Esophagus (tissue), 2 donors: ENCODE data around the gene SH3GL1. TPM values are rescaled to one million over a fixed set of nuclear protein-coding genes. Genes with fewer than 3 reads are reported as not detected.

Source experiments
- H3K27ac ChIP-seq, 2 donors: one replicate each; pipeline ENCODE4 v1.5.1; 2013; ENCODE audit warnings: low read depth in 2 of 2, mild to moderate bottlenecking in 2 of 2, inconsistent platforms in 1 of 2, low read length in 1 of 2, moderate library complexity in 1 of 2
- H3K27me3 ChIP-seq, 2 donors: one replicate each; pipeline ENCODE4 v1.6.1; 2013; ENCODE audit warnings: low read length in 2 of 2, control low read depth in 1 of 2, mild to moderate bottlenecking in 1 of 2; ENCODE audit not compliant: insufficient read depth in 2 of 2, control insufficient read depth in 1 of 2
- H3K36me3 ChIP-seq, 2 donors: one replicate each; pipeline ENCODE4 v1.6.1; 2013; ENCODE audit warnings: low read length in 1 of 2; ENCODE audit not compliant: control insufficient read depth in 2 of 2, insufficient read depth in 2 of 2
- H3K4me1 ChIP-seq, 2 donors: one replicate each; pipeline ENCODE4 v1.6.1; 2013; ENCODE audit warnings: low read length in 1 of 2; ENCODE audit not compliant: control insufficient read depth in 2 of 2, insufficient read depth in 2 of 2
- H3K4me3 ChIP-seq, 2 donors: one replicate each; pipeline ENCODE4 v1.5.1; 2013; ENCODE audit warnings: low read length in 2 of 2, mild to moderate bottlenecking in 2 of 2, low read depth in 1 of 2, moderate library complexity in 1 of 2
- H3K9me3 ChIP-seq, 2 donors: one replicate each; pipeline ENCODE4 v1.6.1; 2013; ENCODE audit warnings: mild to moderate bottlenecking in 2 of 2, low read depth in 1 of 2, low read length in 1 of 2, moderate library complexity in 1 of 2; ENCODE audit not compliant: control insufficient read depth in 2 of 2, insufficient read depth in 1 of 2
- WGBS, 2 donors: extraction: QIAGEN DNeasy Blood & Tissue Kit; methylation state at CpG; one replicate each; pipeline ENCODE4 v1.1.7; 2013; 5-methylcytosine and 5-hydroxymethylcytosine counted together
- polyA plus RNA-seq, 2 donors: library from polyadenylated mRNA; stranded (reverse); fragments of 200-250 nt; gene quantifications; one replicate each; pipeline ENCODE4 v1.2.3, GENCODE V29; 2013
- donor health status: healthy with polysubstance abuse.
- donor health status: Bipolar disorder and iron deficiency.

The SH3GL1 gene
- polyA plus RNA-seq, 2 donors: 123 to 242 TPM

GRCh38 chr19:4378886-4379285, 21.5 kb downstream of the SH3GL1 start:
- Histone ChIP-seq H3K36me3 (peaks cover 0 to 14% of the 10 kb centered on the region in 2 donors), H3K4me3 (peak overlapping the region; percentile 7 to 15), H3K4me1 (peaks cover 37 to 57% of the 10 kb centered on the region in 2 donors), H3K27me3 (no peaks in the 10 kb centered on the region), H3K9me3 (no peaks in the 10 kb centered on the region), H3K27ac (peak overlapping the region; percentile 95)
- 68 to 74% methylated on average over 11 of the region's 11 CpGs for WGBS, 2 donors

GRCh38 chr19:4376991-4377781, 23.2 kb downstream of the SH3GL1 start:
- Histone ChIP-seq H3K4me1 (peaks cover 38 to 70% of the 10 kb centered on the region in 2 donors), H3K36me3 (peaks cover 0 to 8% of the 10 kb centered on the region in 2 donors)
- WGBS, 2 donors: 56 to 57% methylated on average over 23 of the region's 23 CpGs

GRCh38 chr19:4376671-4376990, 23.7 kb downstream of the SH3GL1 start:
- Histone ChIP-seq H3K4me3 (peak overlapping the region in 1 of 2 donors; percentile 8), H3K9me3 (no peaks in the 10 kb centered on the region), H3K36me3 (peaks cover 0 to 11% of the 10 kb centered on the region in 2 donors), H3K27me3 (no peaks in the 10 kb centered on the region), H3K27ac (peak overlapping the region; percentile 95 to 97), H3K4me1 (peaks cover 38 to 73% of the 10 kb centered on the region in 2 donors)
- 59 to 63% methylated on average over 10 of the region's 10 CpGs for WGBS, 2 donors

More at GRCh38 chr19:4376991-4377781, 23.2 kb downstream of the SH3GL1 start:
- Histone ChIP-seq H3K27ac (peak overlapping the region; percentile 95 to 97), H3K4me3 (peak overlapping the region; percentile 20 to 35), H3K27me3 (no peaks in the 10 kb centered on the region), H3K9me3 (no peaks in the 10 kb centered on the region)

- Histone ChIP-seq H3K36me3 (peaks cover 0 to 11% of the 10 kb centered on the region in 2 donors), H3K4me1 (peaks cover 43 to 72% of the 10 kb centered on the region in 2 donors), H3K9me3 (no peaks in the 10 kb centered on the region), H3K4me3 (peak overlapping the region in 1 of 2 donors; percentile 8), H3K27me3 (no peaks in the 10 kb centered on the region), H3K27ac (peak overlapping the region; percentile 95 to 97)
- 59 to 62% methylated on average over 16 of the region's 16 CpGs for WGBS, 2 donors
Observed at GRCh38 chr19:4376028-4376670, 24.2 kb downstream of the SH3GL1 start.

- Histone ChIP-seq H3K27me3 (no peaks in the 10 kb centered on the region), H3K4me1 (peaks cover 43 to 72% of the 10 kb centered on the region in 2 donors), H3K9me3 (no peaks in the 10 kb centered on the region), H3K4me3 (peak overlapping the region in 1 of 2 donors; percentile 29), H3K27ac (peak overlapping the region; percentile 95 to 97), H3K36me3 (peaks cover 0 to 11% of the 10 kb centered on the region in 2 donors)
- WGBS, 2 donors: 26 to 30% methylated on average over 16 of the region's 16 CpGs
Observed at GRCh38 chr19:4375164-4376027, 25.0 kb downstream of the SH3GL1 start.

- Histone ChIP-seq H3K9me3 (no peaks in the 10 kb centered on the region), H3K4me1 (peaks cover 44 to 72% of the 10 kb centered on the region in 2 donors), H3K36me3 (peaks cover 0 to 11% of the 10 kb centered on the region in 2 donors), H3K27ac (peak overlapping the region; percentile 95 to 97), H3K27me3 (no peaks in the 10 kb centered on the region), H3K4me3 (peak overlapping the region in 1 of 2 donors; percentile 29)
- 32 to 38% methylated on average over 27 of the region's 27 CpGs for WGBS, 2 donors
Observed at GRCh38 chr19:4374498-4375163, 25.7 kb downstream of the SH3GL1 start.

- peak overlapping the region in 1 of 2 donors; percentile 29 for H3K4me3 ChIP-seq
Observed at GRCh38 chr19:4373601-4374497, 26.5 kb downstream of the SH3GL1 start.

GRCh38 chr19:4373013-4373367, 27.4 kb downstream of the SH3GL1 start:
- no peaks in the 10 kb centered on the region for H3K27me3 ChIP-seq
- peaks cover 47 to 79% of the 10 kb centered on the region in 2 donors for H3K4me1 ChIP-seq
- H3K4me3 ChIP-seq: no peak overlapping the region
- 81 to 92% methylated on average over 8 of the region's 8 CpGs for WGBS, 2 donors
- peaks cover 0 to 11% of the 10 kb centered on the region in 2 donors for H3K36me3 ChIP-seq
- no peaks in the 10 kb centered on the region for H3K9me3 ChIP-seq
- H3K27ac ChIP-seq: peak overlapping the region; percentile 95 to 97

More at GRCh38 chr19:4373601-4374497, 26.5 kb downstream of the SH3GL1 start:
- H3K9me3 ChIP-seq: no peaks in the 10 kb centered on the region
- peak overlapping the region; percentile 95 to 97 for H3K27ac ChIP-seq
- H3K27me3 ChIP-seq: no peaks in the 10 kb centered on the region
- H3K36me3 ChIP-seq: peaks cover 0 to 9% of the 10 kb centered on the region in 2 donors
- H3K4me1 ChIP-seq: peaks cover 44 to 74% of the 10 kb centered on the region in 2 donors
- 59 to 64% methylated on average over 24 to 25 of the region's 25 CpGs for WGBS, 2 donors
